ENCODE measurements around the gene JUP.
A peak's percentile ranks its signal among the peaks of the same experiment; 100 is the strongest.
"Not testable (repeated sequence)": the region's sequence is repeated elsewhere in the genome, so short reads cannot be mapped to it uniquely, and the experiment has no call there.

Gene JUP

DNA sequence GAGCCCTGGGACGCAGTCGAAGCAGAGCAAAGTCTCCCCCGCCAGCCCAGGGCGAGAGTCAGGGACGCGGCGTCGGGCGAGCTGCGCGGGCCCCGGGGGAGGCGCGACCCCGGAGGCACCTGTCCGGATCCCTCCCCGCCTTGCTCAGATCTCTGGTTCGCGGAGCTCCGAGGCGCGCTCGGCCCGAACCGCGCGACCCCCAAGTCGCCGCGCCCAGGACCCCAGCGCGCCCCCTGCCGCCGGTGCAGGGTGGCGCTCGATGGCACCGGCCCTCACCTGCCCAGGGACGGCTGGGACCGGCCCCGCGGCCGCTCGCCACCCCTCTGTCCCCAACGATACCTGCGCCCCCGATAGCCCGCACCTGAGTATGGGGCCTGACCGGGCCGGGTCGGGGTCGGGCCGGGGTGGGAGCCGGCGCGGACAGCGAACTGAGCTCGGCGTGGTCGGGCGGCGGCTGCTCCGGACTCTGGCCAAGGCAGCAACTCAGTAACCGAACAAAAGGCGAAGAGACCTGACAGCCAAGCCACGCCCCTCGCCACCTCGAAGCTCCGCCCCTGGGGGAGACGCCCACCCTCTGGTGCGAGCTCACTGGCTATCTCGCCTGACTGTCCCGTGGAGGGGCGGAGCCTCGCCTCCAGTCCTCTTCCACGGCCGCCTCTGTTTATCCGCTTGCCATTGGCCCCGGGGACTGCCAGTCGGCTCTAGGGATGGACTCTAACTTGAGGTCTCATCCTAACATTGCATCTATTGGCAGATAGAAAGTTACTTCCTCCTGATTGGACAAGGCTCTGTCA is at the start of gene JUP:
Gene JUP, minus strand, starts transcription at position 485 of the 794 bp plus-strand sequence. CDS start 14,857 bp downstream, outside the sequence.
- DNase-seq, result peak; percentile 99

DNA sequence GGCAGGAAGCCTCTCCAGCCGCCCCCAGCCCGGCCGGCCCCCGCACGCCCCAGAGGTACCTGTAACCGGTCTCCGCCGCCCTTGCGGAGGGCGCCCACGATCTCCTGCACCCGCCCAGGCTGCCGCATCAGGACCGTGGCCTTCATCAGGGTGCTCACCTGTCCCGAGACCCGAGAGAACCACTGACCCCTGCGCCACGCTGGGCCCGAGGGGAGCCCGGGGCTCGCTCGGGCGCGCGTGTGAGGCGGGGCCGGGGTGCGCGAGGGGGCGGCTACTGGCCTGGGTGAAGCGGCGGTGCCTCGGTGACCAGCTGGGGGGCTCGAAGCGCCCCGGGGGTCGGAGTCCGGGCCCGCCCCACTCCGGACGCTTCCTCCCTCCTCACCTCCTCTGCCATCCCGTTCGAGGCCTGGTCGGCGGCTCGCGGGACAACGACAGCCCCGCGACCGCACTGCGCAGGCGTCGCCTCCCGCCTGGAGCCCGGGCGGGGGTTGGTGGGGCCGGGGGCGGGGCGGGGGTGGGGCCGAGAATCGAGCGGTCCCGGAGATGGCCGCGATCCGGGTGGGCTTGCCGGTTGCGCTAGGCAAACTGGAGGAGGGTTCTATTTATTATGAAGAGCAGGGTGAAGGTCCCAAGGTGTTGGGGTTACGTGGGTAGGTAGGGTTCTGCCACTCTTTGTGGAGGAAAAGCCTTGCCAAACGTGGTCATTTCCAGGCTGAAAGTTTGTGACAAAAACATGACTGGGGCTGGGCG is 49.5 kb upstream of the JUP start, which contains the start of gene NT5C3B:
Gene NT5C3B, minus strand, starts transcription at position 433 of the 750 bp plus-strand sequence. Its CDS starts 39 bp downstream, at position 394.
- peak in 1 of 2 experiments; percentile 63 for DNase-seq

DNA sequence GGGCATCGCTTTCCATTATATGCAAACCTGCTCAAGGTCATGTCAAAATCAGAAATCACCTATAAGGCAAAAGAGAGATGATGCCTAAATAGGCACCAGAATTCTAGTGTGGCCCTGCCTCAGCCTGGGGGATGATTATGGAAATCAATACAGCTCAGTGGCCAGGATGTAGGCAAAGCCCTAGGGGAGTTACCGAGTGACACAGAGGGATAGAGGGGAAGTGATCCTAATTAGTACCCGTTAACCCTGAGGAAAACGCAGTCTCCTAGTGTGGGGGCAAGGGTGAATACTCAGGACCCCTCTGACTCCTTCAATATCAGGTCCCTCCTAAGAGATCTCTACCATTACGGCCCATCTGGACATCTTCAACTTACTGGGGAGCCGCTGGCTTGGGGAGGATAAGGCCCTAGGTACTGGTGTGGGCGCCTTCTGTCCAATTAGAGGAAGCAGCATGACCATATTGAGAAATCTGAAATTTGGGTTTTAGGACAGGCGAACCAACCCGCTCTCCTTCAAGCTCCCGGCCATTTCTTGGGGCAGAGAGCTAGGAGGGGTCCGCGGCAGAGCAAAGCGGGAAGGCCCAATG is 48.8 kb upstream of the JUP start:
- DNase-seq, result peak in 1 of 2 experiments; percentile 25

DNA sequence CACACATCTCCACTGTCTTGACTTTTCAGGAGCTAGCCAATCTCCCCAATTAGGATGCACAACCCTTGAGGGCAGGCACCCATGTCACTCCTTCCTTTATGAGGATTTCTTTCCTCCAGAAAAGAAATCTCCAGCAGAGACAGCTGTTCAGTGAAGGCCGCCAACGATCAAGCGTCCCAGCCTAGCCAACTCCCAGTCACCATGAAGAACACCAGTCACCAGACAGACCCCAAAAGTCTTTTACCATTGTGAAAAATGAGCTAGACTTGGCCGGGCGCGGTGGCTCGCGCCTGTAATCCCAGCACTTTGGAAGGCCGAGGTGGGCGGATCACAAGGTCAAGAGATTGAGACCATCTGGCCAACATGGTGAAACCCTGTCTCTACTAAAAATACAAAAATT is 43.5 kb upstream of the JUP start:
- not testable (repeated sequence) for DNase-seq

DNA sequence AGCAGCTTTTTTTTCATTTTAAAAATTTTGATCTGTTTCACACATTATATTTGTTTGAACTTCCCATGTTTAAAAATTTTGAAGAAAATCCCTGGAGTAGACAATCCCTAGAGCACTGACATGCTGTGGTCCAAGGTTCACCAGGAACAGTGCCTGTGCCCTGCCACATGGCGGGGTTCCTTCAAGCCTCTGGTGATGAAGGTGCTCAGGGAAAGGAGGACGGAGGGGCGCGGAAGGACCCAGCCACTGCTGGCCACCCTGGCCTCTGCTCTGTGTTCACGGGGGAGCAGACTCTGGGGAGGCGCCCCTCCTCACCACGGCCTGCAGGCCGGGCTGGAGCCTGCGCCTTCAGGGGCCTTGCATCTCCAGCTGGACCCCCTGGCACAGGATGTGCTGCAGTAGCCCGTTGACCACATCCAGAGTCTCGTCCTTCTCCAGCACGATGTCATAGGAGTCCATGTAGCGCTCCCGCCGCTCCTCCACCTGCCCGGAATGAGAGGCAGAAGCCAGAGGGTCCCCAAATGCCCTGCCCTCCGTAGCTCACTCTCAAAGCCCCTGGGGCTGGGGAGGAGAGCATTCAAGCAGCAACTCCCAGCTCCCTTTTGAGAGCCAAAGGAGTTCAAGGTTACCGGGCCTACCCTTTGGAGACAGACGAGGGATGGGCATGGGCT is 38.8 kb upstream of the JUP start:
- no peak for DNase-seq

DNA sequence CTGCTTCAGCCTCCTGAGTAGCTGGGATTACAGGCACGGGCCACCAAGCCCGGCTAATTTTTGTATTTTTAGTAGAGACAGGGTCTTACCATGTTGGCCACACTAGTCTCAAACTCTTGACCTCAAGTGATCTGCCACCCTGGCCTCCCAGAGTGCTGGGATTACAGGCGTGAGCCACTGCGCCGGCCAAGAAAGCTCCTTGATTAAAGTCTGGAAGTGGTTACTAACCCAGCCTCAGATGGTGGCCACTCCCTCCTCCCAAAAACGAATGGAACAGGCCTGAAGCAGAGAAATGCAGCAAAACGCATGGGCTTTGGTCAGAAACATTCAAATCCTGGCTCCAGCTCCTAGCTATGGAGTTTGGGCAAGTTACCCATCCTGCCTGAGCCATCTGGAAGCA is 37.6 kb upstream of the JUP start:
- no peak for DNase-seq

DNA sequence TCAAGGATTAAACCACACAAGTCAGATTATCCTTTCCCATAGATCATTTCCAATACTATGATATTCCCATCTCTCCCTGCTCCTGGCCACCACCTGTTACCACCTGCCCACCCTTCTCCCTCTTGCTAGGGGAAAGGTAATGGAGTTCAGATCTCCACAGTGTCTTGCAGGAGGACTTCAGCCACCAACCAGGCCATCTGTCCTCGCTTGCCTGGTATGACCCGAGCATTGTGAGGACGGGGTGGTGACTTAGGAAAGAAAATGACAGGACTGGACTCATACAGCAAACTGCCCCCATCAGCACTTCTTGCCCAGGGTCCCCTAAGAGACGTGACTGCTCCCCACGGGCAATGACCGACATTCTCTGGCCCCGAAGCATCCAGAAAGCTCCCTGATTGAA is 37.1 kb upstream of the JUP start:
- DNase-seq, result no peak

DNA sequence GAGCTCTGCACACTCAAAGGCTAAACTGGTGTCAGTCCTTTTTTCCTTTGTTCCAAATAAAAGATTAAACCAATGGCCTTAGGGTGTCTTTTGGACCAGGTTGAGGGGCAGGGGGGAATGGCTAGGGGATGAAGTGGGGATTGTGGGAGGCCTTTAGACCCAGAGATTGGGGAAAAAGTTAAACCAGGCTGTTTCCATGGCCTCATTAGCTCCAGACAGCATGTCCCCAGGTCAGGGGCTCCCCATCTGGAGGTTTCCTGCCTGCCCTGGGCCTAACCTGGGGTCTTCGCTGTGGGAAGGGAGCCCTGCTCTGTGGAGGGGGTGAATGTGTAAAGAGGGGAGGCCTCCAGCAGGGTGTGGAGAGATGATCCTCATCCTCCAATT is 36.6 kb upstream of the JUP start:
- DNase-seq, result no peak

DNA sequence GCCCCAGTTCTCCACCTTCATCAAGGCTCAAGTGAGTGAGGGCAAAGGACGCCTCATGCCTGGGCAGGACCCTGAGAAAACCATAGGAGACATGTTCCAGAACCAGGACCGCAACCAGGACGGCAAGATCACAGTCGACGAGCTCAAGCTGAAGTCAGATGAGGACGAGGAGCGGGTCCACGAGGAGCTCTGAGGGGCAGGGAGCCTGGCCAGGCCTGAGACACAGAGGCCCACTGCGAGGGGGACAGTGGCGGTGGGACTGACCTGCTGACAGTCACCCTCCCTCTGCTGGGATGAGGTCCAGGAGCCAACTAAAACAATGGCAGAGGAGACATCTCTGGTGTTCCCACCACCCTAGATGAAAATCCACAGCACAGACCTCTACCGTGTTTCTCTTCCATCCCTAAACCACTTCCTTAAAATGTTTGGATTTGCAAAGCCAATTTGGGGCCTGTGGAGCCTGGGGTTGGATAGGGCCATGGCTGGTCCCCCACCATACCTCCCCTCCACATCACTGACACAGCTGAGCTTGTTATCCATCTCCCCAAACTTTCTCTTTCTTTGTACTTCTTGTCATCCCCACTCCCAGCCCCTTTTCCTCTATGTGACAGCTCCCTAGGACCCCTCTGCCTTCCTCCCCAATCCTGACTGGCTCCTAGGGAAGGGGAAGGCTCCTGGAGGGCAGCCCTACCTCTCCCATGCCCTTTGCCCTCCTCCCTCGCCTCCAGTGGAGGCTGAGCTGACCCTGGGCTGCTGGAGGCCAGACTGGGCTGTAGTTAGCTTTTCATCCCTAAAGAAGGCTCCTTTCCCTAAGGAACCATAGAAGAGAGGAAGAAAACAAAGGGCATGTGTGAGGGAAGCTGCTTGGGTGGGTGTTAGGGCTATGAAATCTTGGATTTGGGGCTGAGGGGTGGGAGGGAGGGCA is 36.0 kb upstream of the JUP start:
- DNase-seq, result no peak

DNA sequence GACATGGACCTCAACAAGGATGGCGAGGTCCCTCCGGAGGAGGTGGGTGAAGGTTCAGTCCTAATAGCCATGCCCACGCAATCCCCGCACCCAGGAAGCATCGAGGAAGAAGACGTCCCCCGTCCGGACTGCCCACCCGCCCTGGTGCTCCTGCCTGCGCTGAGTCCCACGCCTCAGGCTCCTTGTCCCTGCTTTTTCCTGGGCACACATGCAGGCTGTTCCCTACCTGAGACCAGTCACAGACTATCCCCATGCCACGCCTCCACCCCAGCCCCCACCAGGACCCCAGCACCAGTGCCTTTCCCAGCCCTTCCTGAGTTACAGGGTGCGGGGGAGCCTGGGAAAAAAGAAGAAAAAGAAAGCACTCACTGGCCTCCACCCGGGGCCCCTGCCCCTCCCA is 35.3 kb upstream of the JUP start:
- DNase-seq, result no peak

DNA sequence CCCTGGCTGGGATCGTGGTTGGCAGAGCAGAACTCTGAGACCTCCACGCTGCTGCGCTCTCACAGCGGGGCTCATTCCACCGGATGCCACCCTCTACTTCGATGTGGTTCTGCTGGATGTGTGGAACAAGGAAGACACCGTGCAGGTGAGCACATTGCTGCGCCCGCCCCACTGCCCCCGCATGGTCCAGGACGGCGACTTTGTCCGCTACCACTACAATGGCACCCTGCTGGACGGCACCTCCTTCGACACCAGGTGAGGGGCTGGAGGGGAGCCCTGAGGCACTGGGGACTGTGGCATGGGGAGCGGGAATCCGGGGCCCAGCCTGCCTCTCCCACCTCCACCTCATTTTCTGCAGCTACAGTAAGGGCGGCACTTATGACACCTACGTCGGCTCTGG is 31.5 kb upstream of the JUP start:
- no peak for DNase-seq

DNA sequence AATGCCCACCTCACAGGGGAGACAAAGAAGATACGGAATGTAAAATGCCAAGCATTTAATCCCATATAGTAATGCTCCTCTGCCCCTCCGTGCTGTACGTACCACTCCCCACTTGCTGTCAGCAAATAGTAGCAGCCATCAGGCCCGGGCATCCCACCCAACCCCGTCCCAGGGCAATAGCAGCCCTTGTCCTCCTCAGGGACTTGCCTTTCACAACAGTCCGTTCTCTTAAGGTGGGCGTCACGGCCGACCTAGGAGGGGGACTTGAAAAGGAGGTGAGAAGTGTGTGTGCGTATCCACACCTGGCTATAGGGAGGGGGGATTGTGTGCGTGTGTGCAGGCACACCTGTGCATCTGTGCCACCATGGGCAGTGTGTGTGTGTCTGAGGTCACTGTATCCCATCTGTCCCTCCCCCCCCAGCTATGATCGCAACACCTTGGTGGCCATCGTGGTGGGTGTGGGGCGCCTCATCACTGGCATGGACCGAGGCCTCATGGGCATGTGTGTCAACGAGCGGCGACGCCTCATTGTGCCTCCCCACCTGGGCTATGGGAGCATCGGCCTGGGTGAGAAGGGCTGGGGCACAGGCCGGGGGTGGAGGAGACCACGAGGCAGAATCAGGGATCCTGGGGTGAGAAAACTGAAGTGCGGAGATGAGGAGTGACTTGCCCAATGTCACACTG is 30.3 kb upstream of the JUP start:
- no peak for DNase-seq

DNA sequence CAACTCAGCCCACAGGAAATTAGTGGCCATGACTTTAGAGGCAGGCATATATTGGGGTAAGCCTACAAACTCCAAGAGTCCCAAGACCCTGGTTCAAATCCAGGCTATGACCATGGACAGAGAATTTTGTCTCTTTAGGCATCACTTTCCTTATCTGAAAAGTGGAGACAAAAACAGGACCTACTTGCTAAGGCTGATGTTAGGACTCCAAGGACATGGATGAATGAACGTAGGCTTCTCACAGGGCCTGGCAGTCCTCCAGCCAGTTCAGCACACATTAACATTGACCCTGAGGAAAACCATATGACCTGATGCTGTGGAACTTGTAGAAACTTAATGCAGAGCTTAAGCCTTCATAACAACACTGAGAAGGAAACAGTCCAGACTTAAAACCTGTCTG is 27.7 kb upstream of the JUP start:
- DNase-seq, result no peak

DNA sequence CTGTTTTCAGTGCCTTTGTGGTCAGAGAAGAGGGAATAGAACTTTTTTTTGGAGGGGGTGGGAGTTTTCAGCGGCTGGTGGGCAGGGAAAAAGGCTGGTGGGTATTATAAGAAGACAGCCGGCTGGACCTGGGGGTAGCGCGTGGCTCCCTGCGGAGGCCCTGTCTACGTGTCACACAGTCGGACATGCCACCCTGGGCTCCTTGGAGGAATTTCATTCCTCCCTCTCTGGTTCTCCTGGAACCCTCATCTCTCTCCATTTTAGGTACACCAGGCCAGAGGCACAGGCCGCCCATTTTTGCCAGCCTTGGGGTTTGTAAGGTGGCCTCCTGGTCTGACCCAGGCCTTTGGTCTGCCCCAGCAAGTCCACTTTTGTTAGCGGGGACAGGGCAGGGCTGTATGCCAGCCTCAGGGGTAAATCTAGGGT is 27.2 kb upstream of the JUP start:
- DNase-seq, result no peak

DNA sequence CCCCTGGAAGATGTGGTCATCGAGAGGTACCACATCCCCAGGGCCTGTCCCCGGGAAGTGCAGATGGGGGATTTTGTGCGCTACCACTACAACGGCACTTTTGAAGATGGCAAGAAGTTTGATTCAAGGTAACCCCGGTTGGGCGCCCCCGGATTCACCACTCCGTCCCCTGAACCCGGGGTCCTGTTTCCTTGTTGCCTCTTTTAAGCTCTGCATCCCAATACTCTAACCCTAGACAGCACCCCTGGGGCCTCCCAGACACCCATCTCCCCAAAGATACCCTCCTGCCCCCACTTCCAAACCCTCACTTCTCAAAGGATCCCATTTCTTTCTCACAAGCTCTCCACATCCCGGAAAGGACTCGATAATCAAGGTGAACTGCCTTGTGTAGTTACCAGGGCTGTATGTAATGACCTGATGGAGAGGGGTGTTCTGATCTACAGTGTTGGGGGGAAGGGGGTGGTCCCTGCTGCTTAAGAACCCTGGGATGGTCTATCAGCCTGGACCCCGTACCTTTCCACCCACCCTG is 26.7 kb upstream of the JUP start:
- DNase-seq, result no peak

DNA sequence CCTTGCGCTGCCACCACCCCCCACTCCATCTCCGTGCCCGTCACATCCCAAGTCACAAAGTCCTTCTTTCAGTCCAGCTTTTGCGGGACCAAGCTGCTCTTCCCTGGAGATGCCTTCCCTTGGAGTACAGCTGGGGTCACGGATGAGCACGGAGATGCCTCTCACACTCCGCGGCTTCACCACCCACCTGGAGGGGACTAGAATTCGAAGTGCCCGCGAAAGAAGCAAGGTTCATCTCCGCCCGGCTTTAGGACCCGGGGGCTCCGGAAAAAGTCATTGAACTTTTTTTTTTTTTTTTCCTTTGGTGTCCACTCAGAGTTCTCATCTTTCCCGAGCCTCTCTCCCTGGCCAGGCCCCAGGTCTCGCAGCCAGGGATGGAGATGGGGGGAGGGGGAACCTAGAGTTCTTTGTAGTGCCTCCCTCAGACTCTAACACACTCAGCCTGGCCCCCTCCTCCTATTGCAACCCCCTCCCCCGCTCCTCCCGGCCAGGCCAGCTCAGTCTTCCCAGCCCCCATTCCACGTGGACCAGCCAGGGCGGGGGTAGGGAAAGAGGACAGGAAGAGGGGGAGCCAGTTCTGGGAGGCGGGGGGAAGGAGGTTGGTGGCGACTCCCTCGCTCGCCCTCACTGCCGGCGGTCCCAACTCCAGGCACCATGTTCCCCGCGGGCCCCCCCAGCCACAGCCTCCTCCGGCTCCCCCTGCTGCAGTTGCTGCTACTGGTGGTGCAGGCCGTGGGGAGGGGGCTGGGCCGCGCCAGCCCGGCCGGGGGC is 26.1 kb upstream of the JUP start, which contains the start of gene FKBP10:
Gene FKBP10, plus strand, starts transcription at position 624 of the 771 bp plus-strand sequence. Its CDS starts 31 bp downstream, at position 655.
- peak; percentile 67 to 81 for DNase-seq

DNA sequence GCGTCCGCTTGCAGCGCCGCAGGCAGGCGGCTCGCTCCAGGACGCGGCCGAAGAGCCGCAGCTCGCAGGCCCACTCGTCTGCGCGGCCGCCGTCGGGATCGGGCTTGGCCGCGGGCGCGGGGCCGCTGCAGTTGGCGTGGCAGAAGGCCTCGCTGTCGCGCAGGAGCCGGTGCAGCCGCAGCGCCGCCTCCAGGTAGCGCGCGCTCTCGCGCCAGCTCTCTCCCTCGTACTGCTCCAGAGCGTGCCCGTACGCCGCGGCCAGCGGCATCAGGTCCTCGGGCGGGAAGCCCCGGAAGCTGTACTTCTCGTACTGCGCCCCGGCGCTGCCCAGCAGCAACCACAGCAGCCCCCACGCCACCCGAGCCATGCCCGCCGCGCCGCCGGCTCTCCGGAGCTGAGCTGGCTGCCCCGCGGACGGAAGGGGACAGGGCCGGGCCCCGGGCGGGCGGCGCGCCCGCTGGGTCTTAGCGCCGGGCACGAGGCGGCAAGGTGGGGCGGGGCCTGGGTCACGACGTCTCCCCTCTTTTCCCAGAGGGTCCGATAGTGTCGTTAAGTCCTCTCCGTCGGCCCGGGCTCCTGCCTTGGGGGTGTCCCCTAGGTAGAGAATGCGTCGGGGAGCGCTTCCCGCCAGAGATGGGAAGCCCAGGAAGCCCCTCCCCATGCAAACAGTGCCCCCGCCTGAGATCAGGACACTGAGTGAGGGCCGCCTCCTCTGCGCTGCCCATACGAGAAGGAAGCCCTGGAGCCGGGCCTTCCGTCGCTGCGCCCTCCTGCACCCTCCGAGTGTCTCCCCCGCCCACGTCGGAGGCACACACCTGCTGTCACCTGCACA is 25.3 kb upstream of the JUP start, which contains the start of gene P3H4:
Gene P3H4, minus strand, starts transcription at position 401 of the 832 bp plus-strand sequence. Its CDS starts 34 bp downstream, at position 367.
- peak; percentile 51 to 90 for DNase-seq

DNA sequence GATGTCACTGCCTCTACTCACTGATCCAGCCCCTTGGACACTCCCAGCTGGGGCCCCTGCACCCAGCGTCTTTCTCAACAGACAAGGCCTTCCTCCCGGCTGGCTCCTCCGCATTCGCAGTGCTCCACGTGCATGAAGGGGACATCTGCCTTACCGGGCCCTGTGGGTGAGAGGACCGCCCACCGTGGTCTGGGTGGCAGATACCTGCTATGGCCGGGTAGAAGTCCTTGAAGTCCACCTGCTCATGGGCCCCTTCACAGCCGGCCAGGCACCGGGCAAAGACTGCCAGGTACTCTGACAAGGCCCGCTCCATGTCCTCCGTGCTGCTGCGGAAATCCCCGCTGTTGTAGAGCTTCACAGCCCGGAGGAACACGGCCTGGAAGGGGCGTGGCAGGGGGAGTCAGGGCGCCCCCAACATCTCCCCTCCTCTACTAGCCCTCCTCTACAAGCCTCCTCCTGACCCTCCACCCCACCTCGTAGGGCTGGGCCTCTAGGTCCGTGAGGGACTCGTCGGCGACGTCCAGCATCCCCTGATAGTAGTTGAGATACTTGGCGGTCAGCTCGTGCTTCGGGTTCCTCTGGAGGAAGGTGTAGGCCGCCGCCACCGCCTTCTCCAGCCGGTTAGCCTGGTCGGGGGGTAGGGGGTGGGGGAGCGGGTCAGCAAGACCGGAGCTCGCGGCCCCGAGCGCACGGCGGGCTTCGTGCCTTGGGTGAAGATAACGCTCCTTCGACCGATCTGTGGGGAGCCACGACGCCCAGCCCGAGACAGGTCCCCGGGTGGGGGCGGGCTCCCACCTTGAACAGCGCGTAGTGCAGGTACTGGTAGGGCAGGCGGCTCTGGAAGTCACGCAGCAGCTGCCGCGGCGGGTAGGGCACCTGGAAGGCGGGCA is 24.4 kb upstream of the JUP start:
- DNase-seq, result no peak
